CD4-positive, alpha-beta T cell (primary cell): ENCODE measurements around the gene POC1B. TPM values are rescaled to one million over a fixed set of nuclear protein-coding genes. Genes with fewer than 3 reads are reported as not detected.
A peak's percentile ranks its signal among the peaks of the same experiment; 100 is the strongest.

Experiments
- ATAC-seq: fragments of 200-7000 bp; cut with Tn5 transposase; one replicate; pipeline ENCODE4 v1.10.0; 2022; ENCODE audit warnings: mild to moderate bottlenecking; ENCODE audit not compliant: poor library complexity
- CTCF ChIA-PET: fragments of 350-600 bp; sonication (Branson Sonifier 250); formaldehyde crosslinking; loops from one replicate; lab custom pipeline; 2021; ENCODE audit warnings: antibody characterized with exemption, inconsistent platforms; lab: Charles Lee
- POLR2A ChIA-PET: fragments of 350-600 bp; sonication (Branson Sonifier 250); formaldehyde crosslinking; loops from one replicate; lab custom pipeline; 2021; ENCODE audit warnings: antibody characterized with exemption, inconsistent platforms; lab: Charles Lee
- DNase-seq, 14 experiments: peaks; one replicate each; pipeline ENCODE4 v3.0.0-alpha.2; 2013 to 2020; ENCODE audit warnings: mixed read lengths in 2 of 14
- H3K27ac ChIP-seq, 2 donors: one replicate each; pipeline versions ENCODE4 v1.5.1 to v1.7.0; 2013; ENCODE audit warnings: low read length in 2 of 2, low read depth in 1 of 2, mild to moderate bottlenecking in 1 of 2
- H3K27me3 ChIP-seq, 2 experiments: 1 replicate in 1 of 2; 2 replicates in 1 of 2; pipeline versions ENCODE4 v1.6.1 to v1.7.0; 2013; ENCODE audit warnings: low read length in 2 of 2, control low read depth in 1 of 2, mild to moderate bottlenecking in 1 of 2, moderate library complexity in 1 of 2; ENCODE audit not compliant: insufficient read depth in 2 of 2, control insufficient read depth in 1 of 2
- H3K36me3 ChIP-seq: one replicate; pipeline ENCODE4 v1.6.1; 2013; ENCODE audit warnings: low read length, control low read depth; ENCODE audit not compliant: insufficient read depth
- H3K4me1 ChIP-seq: one replicate; pipeline ENCODE4 v1.6.1; 2013; ENCODE audit warnings: low read length, control low read depth; ENCODE audit not compliant: insufficient read depth
- H3K4me3 ChIP-seq: one replicate; pipeline ENCODE4 v1.5.1; 2013; ENCODE audit warnings: mild to moderate bottlenecking, low read length, moderate library complexity
- H3K9me3 ChIP-seq, 2 experiments: 1 replicate in 1 of 2; 2 replicates in 1 of 2; pipeline versions ENCODE4 v1.6.1 to v1.7.0; 2013; ENCODE audit warnings: low read length in 2 of 2, mild to moderate bottlenecking in 2 of 2, control low read depth in 1 of 2, moderate library complexity in 1 of 2; ENCODE audit not compliant: control insufficient read depth in 1 of 2, insufficient read depth in 1 of 2
- H3K27ac Mint-ChIP-seq: one replicate; pipeline ENCODE4 v1.8.0; 2020; ENCODE audit warnings: mixed read lengths
- H3K27me3 Mint-ChIP-seq: one replicate; pipeline ENCODE4 v1.8.0; 2021; ENCODE audit warnings: mixed read lengths
- H3K36me3 Mint-ChIP-seq: one replicate; pipeline ENCODE4 v1.8.0; 2021; ENCODE audit warnings: low read depth, mixed read lengths
- H3K4me1 Mint-ChIP-seq: one replicate; pipeline ENCODE4 v1.8.0; 2021; ENCODE audit warnings: low read depth, mixed read lengths
- H3K4me3 Mint-ChIP-seq: one replicate; pipeline ENCODE4 v1.8.0; 2020; ENCODE audit warnings: mild to moderate bottlenecking, mixed read lengths
- H3K9me3 Mint-ChIP-seq: one replicate; pipeline ENCODE4 v1.8.0; 2020; ENCODE audit warnings: mixed read lengths
- CTCF ChIP-seq: fragments of 200-600 bp; IDR thresholded peaks from one replicate; pipeline ENCODE4 v1.8.0; 2022; ENCODE audit warnings: antibody characterized with exemption, mild to moderate bottlenecking
- intact Hi-C, 2 experiments: fragments of 100-400 bp; cut with DNase I in 1 of 2; cut with micrococcal nuclease in 1 of 2; formaldehyde crosslinking; loops; one replicate each; pipeline versions ENCODE4 v1.15.1 to v1.9.0; 2023 to 2025; cut with DNase I, micrococcal nuclease
- total RNA-seq, 174 experiments: library from RNA in 2 of 174; stranded (reverse) in 2 of 174; gene quantifications; one replicate each; pipeline ENCODE4 v1.2.3 and lab custom pipeline; 2021 to 2026

Gene POC1B
- total RNA-seq, 2 experiments from 2014 or later: 14.9 to 16.2 TPM

DNA sequence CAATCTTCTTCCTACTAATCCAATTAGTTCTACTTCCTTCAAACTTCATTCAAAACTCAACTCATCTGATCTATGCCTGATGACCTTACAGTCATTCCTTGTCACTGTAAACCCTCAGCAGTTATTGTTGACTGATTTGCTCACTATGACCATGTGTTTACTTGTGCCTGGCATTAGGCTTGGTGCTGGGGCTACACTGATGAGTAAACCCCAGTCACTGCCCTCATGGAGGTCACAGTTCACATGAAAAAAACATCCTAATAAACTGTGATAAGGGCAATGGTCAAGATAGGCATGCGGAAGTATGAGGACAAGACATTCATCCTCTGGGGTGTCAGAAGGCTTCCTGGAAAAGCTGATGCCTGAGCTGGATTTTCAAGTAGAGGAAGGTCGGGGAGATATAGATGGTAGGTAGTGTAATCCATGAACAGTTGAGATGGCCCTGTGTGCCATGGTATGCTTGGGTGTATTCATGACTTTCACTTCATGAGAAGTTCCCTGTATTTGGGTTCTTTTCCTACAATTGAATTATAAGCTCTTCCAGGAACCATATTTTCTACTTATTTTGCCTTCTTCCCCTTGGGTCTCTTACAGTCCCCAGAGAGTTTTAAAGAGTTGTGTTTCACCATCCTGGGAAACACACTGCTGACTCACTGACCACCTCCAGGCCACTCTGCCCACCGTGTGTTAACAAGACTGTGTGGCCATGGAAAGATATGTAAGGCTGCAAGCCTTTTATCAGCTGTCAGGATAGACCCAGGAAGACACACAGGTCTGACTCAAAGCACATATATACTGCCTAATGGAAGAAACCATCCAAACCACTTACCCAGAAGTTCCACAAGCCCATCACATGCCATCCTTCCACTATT lies 134.8 kb downstream of the POC1B start:
- no peaks in the 10 kb centered on the region for H3K27me3 ChIP-seq
- no peaks in the 10 kb centered on the region for H3K36me3 Mint-ChIP-seq
- DNase-seq (peak in 1 of 14 experiments; percentile 25), ATAC-seq (no peak)
- no peak overlapping the region for H3K4me3 ChIP-seq
- H3K27ac ChIP-seq: no peak overlapping the region
- H3K27me3 Mint-ChIP-seq: no peaks in the 10 kb centered on the region
- peaks cover 15% of the 10 kb centered on the region for H3K4me1 Mint-ChIP-seq
- no peak for TF ChIP-seq CTCF
- H3K9me3 Mint-ChIP-seq: no peaks in the 10 kb centered on the region
- H3K4me1 ChIP-seq: peaks cover 5% of the 10 kb centered on the region
- ChIA-PET CTCF (no interaction called here), POLR2A (no interaction called here)
- H3K9me3 ChIP-seq: no peaks in the 10 kb centered on the region
- intact Hi-C loops: no loop called here
- no peaks in the 10 kb centered on the region for H3K36me3 ChIP-seq
- no peak overlapping the region for H3K27ac Mint-ChIP-seq
- H3K4me3 Mint-ChIP-seq: no peak overlapping the region

DNA sequence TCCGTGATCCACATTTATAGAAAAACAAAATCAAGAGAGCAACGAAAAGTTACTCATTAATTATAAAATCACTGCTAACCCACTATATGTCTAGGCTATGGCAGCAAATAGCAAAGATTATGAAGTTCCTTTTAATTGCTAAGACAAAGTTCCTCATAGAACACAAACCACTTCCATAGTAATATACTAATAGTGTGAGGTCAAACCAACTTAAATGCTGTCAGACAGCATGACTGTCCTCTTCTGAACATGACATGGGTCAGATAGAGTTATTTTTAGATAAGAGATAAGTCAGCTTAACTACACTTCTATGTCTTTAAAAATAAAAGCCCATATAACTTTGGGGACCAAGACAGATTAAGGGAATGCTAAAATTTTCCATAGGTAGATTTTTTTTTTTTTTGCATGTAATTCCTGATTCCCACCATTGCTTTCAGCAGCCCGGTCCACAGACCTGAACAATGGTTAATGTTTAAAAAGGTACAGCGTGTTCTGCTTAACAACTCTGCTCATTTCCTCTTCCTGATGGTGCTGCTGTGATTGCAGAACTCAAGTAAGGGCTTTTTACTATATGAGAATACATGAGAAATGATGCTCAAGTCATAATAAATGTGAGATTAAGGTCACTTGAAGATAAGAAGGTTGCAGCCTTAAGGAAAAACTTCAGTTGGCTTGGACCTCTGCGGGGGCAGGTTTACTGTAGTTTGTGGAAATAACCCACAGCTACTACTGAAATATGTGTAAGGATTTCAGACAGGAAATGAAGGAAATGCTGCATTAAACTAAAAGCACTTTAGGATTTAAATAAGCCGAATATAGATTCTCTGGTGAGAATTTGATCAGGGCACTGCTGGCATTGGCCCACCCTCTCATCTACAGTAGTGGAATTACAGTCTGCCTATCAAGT lies 135.8 kb downstream of the POC1B start:
- CTCF ChIA-PET: no interaction called here
- intact Hi-C loops: no loop called here

More for the DNA sequence above, 135.8 kb downstream of the POC1B start:
- Mint-ChIP-seq H3K4me3 (no peak overlapping the region), H3K36me3 (no peaks in the 10 kb centered on the region), H3K27ac (no peak overlapping the region), H3K27me3 (no peaks in the 10 kb centered on the region), H3K9me3 (no peaks in the 10 kb centered on the region), H3K4me1 (peaks cover 15% of the 10 kb centered on the region)
- Histone ChIP-seq H3K9me3 (no peaks in the 10 kb centered on the region), H3K4me1 (peaks cover 5% of the 10 kb centered on the region), H3K27me3 (no peaks in the 10 kb centered on the region), H3K4me3 (no peak overlapping the region), H3K27ac (no peak overlapping the region), H3K36me3 (no peaks in the 10 kb centered on the region)
- no peak for TF ChIP-seq CTCF
- ATAC-seq (peak; percentile 34), DNase-seq (no peak)
- POLR2A ChIA-PET: no interaction called here
